Measurements from ENCODE around the gene TUBB4B.

Gene TUBB4B

DNA sequence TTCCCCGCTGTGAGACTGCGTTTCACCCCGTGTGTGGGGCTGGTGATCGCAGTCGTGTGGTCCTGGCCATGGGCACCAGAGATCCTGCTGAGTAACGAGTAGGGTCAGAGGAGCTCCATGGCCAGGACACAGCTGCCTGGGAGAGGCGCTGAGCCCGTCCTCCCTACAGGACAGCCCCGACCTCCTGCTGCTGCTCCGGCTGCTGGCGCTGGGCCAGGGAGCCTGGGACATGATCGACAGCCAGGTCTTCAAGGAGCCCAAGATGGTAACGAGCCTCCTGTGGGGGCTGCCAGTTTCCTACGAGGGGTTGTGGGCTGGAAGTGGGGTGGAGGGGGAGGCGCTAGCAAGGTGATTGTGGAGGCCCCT is 25.1 kb downstream of the TUBB4B start:
- H3F3A ChIP-seq (ENCODE audit: insufficient read depth): 0 out of 2 replicates have a peak, but pooled peaks cover 9% of the 10 kb centered on the region
- H2AFZ ChIP-seq (ENCODE audit: low read depth, low read length, severe bottlenecking): no peak overlapping the region
- H4K20me1 ChIP-seq (ENCODE audit: low read depth, low read length): no peaks in the 10 kb centered on the region
- TF ChIP-seq, protein P1, sequence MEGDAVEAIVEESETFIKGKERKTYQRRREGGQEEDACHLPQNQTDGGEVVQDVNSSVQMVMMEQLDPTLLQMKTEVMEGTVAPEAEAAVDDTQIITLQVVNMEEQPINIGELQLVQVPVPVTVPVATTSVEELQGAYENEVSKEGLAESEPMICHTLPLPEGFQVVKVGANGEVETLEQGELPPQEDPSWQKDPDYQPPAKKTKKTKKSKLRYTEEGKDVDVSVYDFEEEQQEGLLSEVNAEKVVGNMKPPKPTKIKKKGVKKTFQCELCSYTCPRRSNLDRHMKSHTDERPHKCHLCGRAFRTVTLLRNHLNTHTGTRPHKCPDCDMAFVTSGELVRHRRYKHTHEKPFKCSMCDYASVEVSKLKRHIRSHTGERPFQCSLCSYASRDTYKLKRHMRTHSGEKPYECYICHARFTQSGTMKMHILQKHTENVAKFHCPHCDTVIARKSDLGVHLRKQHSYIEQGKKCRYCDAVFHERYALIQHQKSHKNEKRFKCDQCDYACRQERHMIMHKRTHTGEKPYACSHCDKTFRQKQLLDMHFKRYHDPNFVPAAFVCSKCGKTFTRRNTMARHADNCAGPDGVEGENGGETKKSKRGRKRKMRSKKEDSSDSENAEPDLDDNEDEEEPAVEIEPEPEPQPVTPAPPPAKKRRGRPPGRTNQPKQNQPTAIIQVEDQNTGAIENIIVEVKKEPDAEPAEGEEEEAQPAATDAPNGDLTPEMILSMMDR (IDR thresholded peaks at IDR 0.05; ENCODE audit: insufficient read depth, low read length, poor library complexity, severe bottlenecking): no peak
- TF ChIP-seq EZH2phosphoT487 (conservative IDR thresholded peaks at IDR 0.05; ENCODE audit: low read length): no peak
- no peak overlapping the region for H3K4me3 ChIP-seq (ENCODE audit: insufficient read depth, low read length, poor library complexity, severe bottlenecking)
- no peaks in the 10 kb centered on the region for H3K79me2 ChIP-seq (ENCODE audit: insufficient read depth, low read length)
- H3K27me3 ChIP-seq (ENCODE audit: low read length): no peaks in the 10 kb centered on the region
- no peaks in the 10 kb centered on the region for H3K36me3 ChIP-seq (ENCODE audit: low read length)
- H3K4me2 ChIP-seq (ENCODE audit: low read depth, low read length, poor library complexity, severe bottlenecking): no peak overlapping the region
- H3K27ac ChIP-seq (ENCODE audit: low read depth, low read length): no peak overlapping the region
- H3K9me3 ChIP-seq (ENCODE audit: insufficient read depth, low read length): no peaks in the 10 kb centered on the region
- H3K9ac ChIP-seq (ENCODE audit: low read length): no peak overlapping the region
- no peaks in the 10 kb centered on the region for H3K9me2 ChIP-seq (replicated peaks; ENCODE audit: insufficient read depth, low read length)

DNA sequence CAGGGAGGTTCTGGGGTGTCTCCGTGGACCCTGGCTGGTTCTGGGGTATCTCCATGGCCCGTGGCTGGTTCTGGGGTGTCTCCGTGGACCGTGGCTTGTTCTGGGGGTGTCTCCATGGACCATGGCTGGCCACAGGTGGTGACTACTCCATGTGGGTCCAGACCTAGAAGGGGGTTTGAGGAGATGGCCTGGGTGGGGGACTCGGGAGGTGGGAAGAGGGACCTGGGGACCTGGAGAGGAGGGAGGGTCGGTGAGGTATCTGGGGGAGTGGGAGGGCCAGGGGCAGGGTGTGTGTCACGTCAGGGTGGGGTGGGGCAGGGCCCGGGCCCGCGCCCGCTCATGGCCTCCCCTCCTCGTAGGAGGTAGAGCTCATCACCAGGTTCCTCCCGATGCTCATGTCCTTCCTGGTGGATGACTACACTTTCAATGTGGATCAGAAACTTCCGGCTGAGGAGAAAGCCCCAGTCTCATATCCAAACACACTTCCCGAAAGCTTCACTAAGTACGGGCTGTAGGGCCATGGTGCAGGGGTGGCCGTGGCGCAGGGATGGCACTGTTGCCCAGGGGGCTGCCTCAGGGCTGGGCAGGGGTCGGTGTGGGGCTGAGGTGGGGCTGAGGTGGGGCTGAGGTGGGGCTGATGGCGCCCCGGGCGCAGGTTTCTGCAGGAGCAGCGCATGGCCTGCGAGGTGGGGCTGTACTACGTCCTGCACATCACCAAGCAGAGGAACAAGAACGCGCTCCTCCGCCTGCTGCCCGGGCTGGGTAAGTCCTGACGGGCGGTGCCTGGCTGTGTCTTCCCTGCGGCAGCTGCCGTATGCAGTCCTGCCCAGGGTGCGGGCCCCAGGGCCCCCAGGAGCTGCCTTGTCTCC is 25.7 kb downstream of the TUBB4B start:
- H3K4me3 ChIP-seq (ENCODE audit: insufficient read depth, low read length, poor library complexity, severe bottlenecking): no peak overlapping the region
- H2AFZ ChIP-seq (ENCODE audit: low read depth, low read length, severe bottlenecking): no peak overlapping the region
- TF ChIP-seq, protein P1 (IDR thresholded peaks at IDR 0.05; ENCODE audit: insufficient read depth, low read length, poor library complexity, severe bottlenecking): no peak
- TF ChIP-seq EZH2phosphoT487 (conservative IDR thresholded peaks at IDR 0.05; ENCODE audit: low read length): no peak
- no peaks in the 10 kb centered on the region for H3K9me2 ChIP-seq (replicated peaks; ENCODE audit: insufficient read depth, low read length)
- H3K27ac ChIP-seq (ENCODE audit: low read depth, low read length): no peak overlapping the region
- H3F3A ChIP-seq (ENCODE audit: insufficient read depth): 0 out of 2 replicates have a peak, but pooled peaks cover 9% of the 10 kb centered on the region
- no peaks in the 10 kb centered on the region for H3K79me2 ChIP-seq (ENCODE audit: insufficient read depth, low read length)
- H3K9me3 ChIP-seq (ENCODE audit: insufficient read depth, low read length): no peaks in the 10 kb centered on the region
- no peaks in the 10 kb centered on the region for H3K27me3 ChIP-seq (ENCODE audit: low read length)
- no peaks in the 10 kb centered on the region for H3K36me3 ChIP-seq (ENCODE audit: low read length)
- H3K9ac ChIP-seq (ENCODE audit: low read length): no peak overlapping the region
- H3K4me2 ChIP-seq (ENCODE audit: low read depth, low read length, poor library complexity, severe bottlenecking): no peak overlapping the region
- H4K20me1 ChIP-seq (ENCODE audit: low read depth, low read length): no peaks in the 10 kb centered on the region

DNA sequence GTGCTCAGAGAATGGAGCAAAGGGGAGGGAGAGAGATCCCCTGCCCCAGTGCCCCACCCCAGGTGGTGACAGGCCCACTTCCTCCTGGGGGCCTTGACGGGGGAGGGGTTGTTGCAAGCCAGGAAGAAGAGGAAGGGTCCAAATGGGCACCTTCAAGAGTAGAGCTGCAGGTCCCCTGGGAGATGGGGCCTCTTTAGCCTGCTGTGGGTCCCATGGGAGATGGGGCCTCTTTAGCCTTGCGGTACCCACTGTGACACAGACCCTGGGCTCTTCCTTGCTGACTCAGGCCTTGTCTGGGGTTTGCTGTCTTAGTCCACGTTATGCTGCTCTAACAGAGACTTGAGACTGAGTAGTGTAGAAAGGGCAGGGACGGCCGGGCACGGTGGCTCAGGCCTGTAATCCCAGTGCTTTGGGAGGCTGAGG is 26.9 kb downstream of the TUBB4B start:
- no peaks in the 10 kb centered on the region for H3K27me3 ChIP-seq (ENCODE audit: low read length)
- 0 out of 2 replicates have a peak, but pooled peaks cover 9% of the 10 kb centered on the region for H3F3A ChIP-seq (ENCODE audit: insufficient read depth)
- H3K36me3 ChIP-seq (ENCODE audit: low read length): no peaks in the 10 kb centered on the region
- no peaks in the 10 kb centered on the region for H4K20me1 ChIP-seq (ENCODE audit: low read depth, low read length)
- no peak overlapping the region for H2AFZ ChIP-seq (ENCODE audit: low read depth, low read length, severe bottlenecking)
- TF ChIP-seq, protein P1 (IDR thresholded peaks at IDR 0.05; ENCODE audit: insufficient read depth, low read length, poor library complexity, severe bottlenecking): no peak
- no peak for TF ChIP-seq EZH2phosphoT487 (conservative IDR thresholded peaks at IDR 0.05; ENCODE audit: low read length)
- no peaks in the 10 kb centered on the region for H3K9me3 ChIP-seq (ENCODE audit: insufficient read depth, low read length)
- H3K27ac ChIP-seq (ENCODE audit: low read depth, low read length): peak overlapping the region; percentile 78
- H3K9ac ChIP-seq (ENCODE audit: low read length): no peak overlapping the region
- H3K4me2 ChIP-seq (ENCODE audit: low read depth, low read length, poor library complexity, severe bottlenecking): peak overlapping the region; percentile 41
- no peak overlapping the region for H3K4me3 ChIP-seq (ENCODE audit: insufficient read depth, low read length, poor library complexity, severe bottlenecking)
- no peaks in the 10 kb centered on the region for H3K9me2 ChIP-seq (replicated peaks; ENCODE audit: insufficient read depth, low read length)
- H3K79me2 ChIP-seq (ENCODE audit: insufficient read depth, low read length): no peaks in the 10 kb centered on the region
